ENCODE results near the gene COPE.
"Not testable (repeated sequence)": the region's sequence is repeated elsewhere in the genome, so short reads cannot be mapped to it uniquely, and the experiment has no call there.

COPE gene

GRCh38 chr19:18906605-18907519, 12.3 kb downstream of the COPE start:
- no peak for TF ChIP-seq CTCF (IDR thresholded peaks at IDR 0.05; ENCODE audit: extremely low read depth, missing control alignments)
- DNase-seq (ENCODE audit: low spot score) = no peak

GRCh38 chr19:18905513-18906236, 13.5 kb downstream of the COPE start:
- TF ChIP-seq CTCF (IDR thresholded peaks at IDR 0.05; ENCODE audit: extremely low read depth, missing control alignments) = no peak
- no peak for DNase-seq (ENCODE audit: low spot score)

GRCh38 chr19:18905058-18905456, 14.1 kb downstream of the COPE start:
- no peak for TF ChIP-seq CTCF (IDR thresholded peaks at IDR 0.05; ENCODE audit: extremely low read depth, missing control alignments)

GRCh38 chr19:18904334-18905057, 14.7 kb downstream of the COPE start:
- no peak for TF ChIP-seq CTCF (IDR thresholded peaks at IDR 0.05; ENCODE audit: extremely low read depth, missing control alignments)
- DNase-seq (ENCODE audit: low spot score) = no peak

More at GRCh38 chr19:18905058-18905456, 14.1 kb downstream of the COPE start:
- no peak for DNase-seq (ENCODE audit: low spot score)

GRCh38 chr19:18903156-18904037, 15.8 kb downstream of the COPE start:
- no peak for TF ChIP-seq CTCF (IDR thresholded peaks at IDR 0.05; ENCODE audit: extremely low read depth, missing control alignments)
- DNase-seq (ENCODE audit: low spot score) = no peak

- not testable (repeated sequence) for DNase-seq (ENCODE audit: low spot score)
Measured at GRCh38 chr19:18902519-18902918, 16.7 kb downstream of the COPE start.

- DNase-seq (ENCODE audit: low spot score) = no peak
- TF ChIP-seq CTCF (IDR thresholded peaks at IDR 0.05; ENCODE audit: extremely low read depth, missing control alignments) = no peak
Measured at GRCh38 chr19:18901491-18901890, 17.7 kb downstream of the COPE start.

Data from GM20000 (cell line).